DOHH2 (cell line): ENCODE data around the gene ANXA9.

ENCODE experiments used
- H3F3A ChIP-seq: fragments of 200-600 bp; sonication (generic), shearing (Covaris generic); 2 replicates; pipeline ENCODE4 v1.6.0; 2016; ENCODE audit warnings: antibody characterized with exemption, mild to moderate bottlenecking; ENCODE audit not compliant: control insufficient read depth, insufficient read depth
- H3K27ac ChIP-seq: fragments of 200-600 bp; sonication (generic); 2 replicates; pipeline ENCODE4 v1.5.1; 2014; ENCODE audit warnings: low read depth, mild to moderate bottlenecking, low read length, moderate library complexity
- H3K27me3 ChIP-seq: fragments of 200-600 bp; sonication (generic); 2 replicates; pipeline ENCODE4 v1.6.1; 2014; ENCODE audit warnings: mild to moderate bottlenecking, low read length, mixed read lengths; ENCODE audit not compliant: control insufficient read depth
- H3K36me3 ChIP-seq: fragments of 200-600 bp; sonication (generic); 2 replicates; pipeline ENCODE4 v1.6.1; 2014; ENCODE audit warnings: mild to moderate bottlenecking, low read length, moderate library complexity, mixed read lengths; ENCODE audit not compliant: control insufficient read depth
- H3K4me1 ChIP-seq: fragments of 200-600 bp; sonication (generic); 2 replicates; pipeline ENCODE4 v1.6.1; 2014; ENCODE audit warnings: mild to moderate bottlenecking, low read length, mixed read lengths; ENCODE audit not compliant: control insufficient read depth
- H3K4me2 ChIP-seq: fragments of 200-600 bp; sonication (generic); 2 replicates; pipeline ENCODE4 v1.6.0; 2014; ENCODE audit warnings: mild to moderate bottlenecking, low read length, moderate library complexity
- H3K4me3 ChIP-seq: fragments of 200-600 bp; sonication (generic); 2 replicates; pipeline ENCODE4 v1.5.1; 2014; ENCODE audit warnings: mild to moderate bottlenecking, low read length, mixed read lengths
- H3K79me2 ChIP-seq: fragments of 200-600 bp; sonication (generic); 2 replicates; pipeline ENCODE4 v1.6.1; 2014; ENCODE audit warnings: mild to moderate bottlenecking, low read length, mixed read lengths; ENCODE audit not compliant: control insufficient read depth
- H3K9me2 ChIP-seq: fragments of 200-600 bp; sonication (generic); replicated peaks from 2 replicates; pipeline ENCODE4 v1.6.1; 2014; ENCODE audit warnings: mild to moderate bottlenecking, low read length, mixed read lengths; ENCODE audit not compliant: control insufficient read depth
- H3K9me3 ChIP-seq: fragments of 200-600 bp; sonication (generic); 2 replicates; pipeline ENCODE4 v1.6.1; 2014; ENCODE audit warnings: antibody characterized with exemption, low read length, mixed read lengths; ENCODE audit not compliant: control insufficient read depth, insufficient read depth
- H4K20me1 ChIP-seq: fragments of 200-600 bp; sonication (generic); 2 replicates; pipeline ENCODE4 v1.6.0; 2014; ENCODE audit warnings: low read depth, mild to moderate bottlenecking, antibody characterized with exemption, low read length, moderate library complexity; ENCODE audit not compliant: control insufficient read depth, insufficient read depth
- CTCF ChIP-seq: fragments of 200-600 bp; sonication (generic); IDR thresholded peaks from one replicate; pipeline ENCODE4 v1.5.1; 2014; ENCODE audit warnings: antibody characterized with exemption, mild to moderate bottlenecking, low read depth, low read length; ENCODE audit not compliant: poor library complexity, severe bottlenecking
- EZH2phosphoT487 ChIP-seq: fragments of 200-600 bp; sonication (generic); IDR thresholded peaks from 2 replicates; pipeline ENCODE4 v1.6.1; 2017; ENCODE audit warnings: borderline replicate concordance, mild to moderate bottlenecking, antibody characterized with exemption, low read length, moderate library complexity, mixed read lengths

The ANXA9 gene

GRCh38 chr1:151010346-151010726, 28.2 kb downstream of the ANXA9 start:
- TF ChIP-seq EZH2phosphoT487 (no peak), CTCF (no peak)
- H3K36me3 ChIP-seq, result 0 out of 2 replicates have a peak, but pooled peaks cover 3% of the 10 kb centered on the region
- H3K4me2 ChIP-seq, result no peak overlapping the region
- peaks cover 24% of the 10 kb centered on the region for H3K79me2 ChIP-seq
- no peaks in the 10 kb centered on the region for H3K27me3 ChIP-seq
- no peak overlapping the region for H3K27ac ChIP-seq
- H3K9me3 ChIP-seq, result no peaks in the 10 kb centered on the region
- peaks cover 38% of the 10 kb centered on the region for H3K4me1 ChIP-seq
- H4K20me1 ChIP-seq, result no peaks in the 10 kb centered on the region
- H3K9me2 ChIP-seq, result no peaks in the 10 kb centered on the region
- no peak overlapping the region for H3K4me3 ChIP-seq
- peaks cover 6% of the 10 kb centered on the region for H3F3A ChIP-seq

GRCh38 chr1:151011154-151011850, 29.2 kb downstream of the ANXA9 start:
- no peak overlapping the region for H3K4me3 ChIP-seq
- no peaks in the 10 kb centered on the region for H3K9me2 ChIP-seq
- H3K27ac ChIP-seq, result no peak overlapping the region
- H3K36me3 ChIP-seq, result 0 out of 2 replicates have a peak, but pooled peaks cover 3% of the 10 kb centered on the region
- H4K20me1 ChIP-seq, result no peaks in the 10 kb centered on the region
- no peaks in the 10 kb centered on the region for H3K9me3 ChIP-seq
- no peak overlapping the region for H3K4me2 ChIP-seq
- H3K4me1 ChIP-seq, result peaks cover 28% of the 10 kb centered on the region
- H3F3A ChIP-seq, result peaks cover 6% of the 10 kb centered on the region
- H3K27me3 ChIP-seq, result no peaks in the 10 kb centered on the region
- TF ChIP-seq CTCF (no peak), EZH2phosphoT487 (no peak)
- peaks cover 24% of the 10 kb centered on the region for H3K79me2 ChIP-seq

- TF ChIP-seq CTCF (no peak), EZH2phosphoT487 (no peak)
- Histone ChIP-seq H3K4me1 (peaks cover 12% of the 10 kb centered on the region), H3K79me2 (peaks cover 24% of the 10 kb centered on the region), H3F3A (peaks cover under 1% of the 10 kb centered on the region), H3K4me2 (no peak overlapping the region), H3K27me3 (no peaks in the 10 kb centered on the region), H3K27ac (no peak overlapping the region), H3K36me3 (peaks cover 3% of the 10 kb centered on the region; the same call in 1 of the 2 replicates), H3K9me2 (no peaks in the 10 kb centered on the region), H4K20me1 (no peaks in the 10 kb centered on the region), H3K9me3 (no peaks in the 10 kb centered on the region), H3K4me3 (no peak overlapping the region)
Measured at GRCh38 chr1:151012684-151013471, 30.8 kb downstream of the ANXA9 start.
